Forelimb muscle (tissue), 1 donor: ENCODE data around the gene EFNA5. TPM values are rescaled to one million over a fixed set of nuclear protein-coding genes. Genes with fewer than 3 reads are reported as not detected.

Experiments
- DNase-seq: peaks from one replicate; pipeline ENCODE4 v3.0.0-alpha.2; 2013; ENCODE audit warnings: low read depth
- polyA plus RNA-seq: library from polyadenylated mRNA; unstranded; fragments of 120-200 nt; gene quantifications from one replicate; pipeline ENCODE4 v1.2.1, GENCODE V29; 2013; ENCODE audit not compliant: insufficient read length

The EFNA5 gene
- polyA plus RNA-seq, 1 donor, result 3.0 TPM

DNA sequence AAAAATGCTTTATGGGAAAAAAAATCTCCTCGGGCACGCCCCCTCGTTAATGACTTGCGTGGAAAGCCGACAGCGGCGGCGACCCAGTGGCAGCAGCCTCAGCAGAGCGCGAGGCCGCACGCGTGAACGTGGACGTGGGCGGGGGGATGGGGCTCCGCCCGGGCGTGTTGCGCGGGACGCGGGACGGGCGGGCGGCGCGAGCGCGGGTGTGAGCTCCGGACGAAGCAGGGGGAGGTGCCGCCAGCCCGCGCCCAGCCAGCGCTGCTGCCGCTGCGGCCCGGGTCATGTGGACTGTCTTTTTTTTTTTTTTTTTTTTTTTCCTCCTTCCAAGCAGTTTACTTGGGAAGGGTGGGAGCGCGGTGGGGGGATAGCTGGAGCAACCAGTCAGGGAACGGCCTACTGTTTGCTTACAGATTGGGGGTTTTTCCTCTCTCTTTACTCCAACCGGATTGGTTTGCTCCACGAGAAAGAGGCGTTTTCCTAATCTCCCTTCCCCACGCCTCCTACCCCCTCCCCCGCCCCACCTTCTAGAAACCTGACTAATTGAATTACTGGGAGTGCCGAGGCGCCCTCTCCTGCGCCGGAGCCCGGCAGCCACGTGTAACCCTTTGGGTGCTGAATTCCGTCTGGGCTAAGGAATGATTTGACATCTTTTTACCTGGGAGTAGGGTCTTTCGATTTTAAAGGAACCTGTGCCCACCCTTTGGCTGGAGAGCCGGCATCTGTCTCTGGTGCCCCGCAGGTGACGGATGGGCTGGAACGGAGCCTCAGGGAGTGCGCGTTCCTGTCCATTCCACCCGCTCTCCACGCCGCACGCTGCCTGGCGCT, 1.7 kb upstream of the EFNA5 start:
- peak; percentile 70 for DNase-seq

DNA sequence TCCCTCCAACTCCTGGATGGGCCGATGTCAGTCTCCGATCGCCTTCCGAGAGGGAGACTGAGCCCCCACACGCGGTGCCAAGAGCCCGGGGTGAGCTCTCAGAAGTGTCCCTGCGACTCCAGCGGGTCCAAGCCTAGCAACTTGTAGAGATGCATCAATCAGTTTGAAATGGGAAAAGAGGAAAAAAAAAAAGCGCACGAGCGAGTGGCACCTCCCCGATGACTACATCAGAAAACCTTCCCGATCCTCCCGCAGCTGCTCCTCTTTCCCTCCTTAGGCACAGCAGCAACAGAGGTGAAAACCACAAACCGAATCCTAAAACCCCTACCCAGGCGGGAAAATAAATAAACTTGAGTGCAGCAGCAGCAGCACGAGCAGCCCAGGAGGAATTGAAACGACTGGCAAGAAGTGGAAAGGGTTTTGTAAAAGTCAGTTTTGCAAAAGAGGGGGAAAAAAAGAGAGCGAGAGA, 1.0 kb upstream of the EFNA5 start:
- DNase-seq, result no peak

DNA sequence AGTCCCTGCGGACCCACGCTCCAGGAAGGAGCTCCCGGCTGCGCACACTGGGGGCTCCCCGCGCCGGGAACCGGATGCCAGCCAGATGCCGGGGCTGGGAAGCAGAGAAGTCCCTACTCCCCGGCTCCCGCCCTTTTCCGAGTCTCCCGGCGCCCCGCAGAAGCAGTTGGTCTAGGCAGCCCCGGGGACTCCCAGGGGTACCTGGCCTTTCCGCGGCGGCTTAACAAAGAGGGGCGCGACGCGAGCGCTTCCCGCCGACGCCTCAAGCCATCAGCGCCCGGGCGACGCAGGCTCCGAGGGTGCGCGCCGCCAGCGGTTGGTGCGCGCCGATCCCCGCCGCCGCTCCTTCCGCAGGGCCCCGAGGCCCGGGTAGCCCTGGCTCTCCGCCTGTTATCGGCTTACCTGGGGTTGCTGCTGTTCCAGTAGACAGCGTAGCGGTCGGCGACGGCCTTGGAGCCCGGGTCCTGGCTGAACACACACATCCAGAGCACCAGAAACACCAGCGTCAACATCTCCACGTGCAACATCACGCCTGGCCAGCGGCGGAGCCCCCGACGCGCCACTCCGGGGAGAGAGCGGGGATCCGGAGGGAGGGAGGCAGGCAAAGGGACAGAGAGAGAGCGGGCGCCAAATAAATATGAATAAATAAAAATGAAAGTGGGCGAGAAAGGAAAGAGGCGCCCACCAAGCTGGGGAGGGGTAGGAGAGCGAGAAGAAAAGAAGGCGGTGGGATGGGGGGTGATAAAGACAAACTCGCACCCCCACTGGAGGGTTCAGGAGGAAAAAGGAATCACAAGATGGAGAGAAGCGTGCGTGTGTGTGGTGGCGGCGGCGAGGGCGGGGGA, 428 bp downstream of the EFNA5 start:
- DNase-seq, result no peak

DNA sequence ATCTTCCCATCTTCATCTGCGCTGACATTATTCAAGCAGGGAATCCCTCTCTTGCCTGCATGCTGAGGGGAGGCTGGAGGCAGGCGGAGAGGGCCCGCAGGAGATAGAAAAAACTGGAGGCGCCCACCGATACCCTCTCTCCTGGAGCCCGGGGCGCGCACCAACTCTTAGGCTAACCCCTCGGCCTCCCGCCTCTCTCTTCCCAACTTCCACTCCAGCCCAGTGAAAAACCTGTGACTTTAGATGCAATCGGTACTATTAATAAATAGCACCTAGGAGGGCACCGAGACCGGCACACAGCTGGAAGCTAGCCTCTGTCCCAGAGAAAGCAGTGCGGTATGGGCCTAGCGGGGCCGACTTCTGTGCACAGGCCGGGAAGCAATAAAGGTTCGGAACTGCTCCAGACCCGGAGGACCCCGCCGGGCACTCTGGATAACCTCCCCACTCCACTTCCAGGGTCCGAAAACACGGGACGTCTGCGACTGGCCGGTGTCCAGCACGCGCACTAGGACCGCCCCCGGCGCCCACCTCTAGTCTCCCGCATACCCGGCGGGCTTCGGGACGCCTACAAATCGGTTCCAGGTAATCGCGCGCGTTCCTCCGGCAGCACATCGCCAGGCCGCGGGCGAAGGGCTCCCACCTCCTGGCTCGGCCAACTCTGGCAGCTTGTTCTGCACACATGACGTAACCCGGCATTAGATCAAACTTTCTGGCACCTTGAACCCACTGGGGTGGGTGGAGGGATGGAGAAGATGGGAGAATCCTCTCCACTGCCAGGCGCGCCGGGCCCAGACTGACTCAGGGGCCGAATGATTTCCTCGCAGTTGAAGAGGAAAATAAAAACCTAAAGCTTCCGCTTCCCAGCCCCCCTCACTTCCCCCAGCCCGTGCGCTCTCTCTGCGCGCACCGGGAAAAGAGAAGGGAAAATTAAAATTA, 1.4 kb downstream of the EFNA5 start:
- no peak for DNase-seq

DNA sequence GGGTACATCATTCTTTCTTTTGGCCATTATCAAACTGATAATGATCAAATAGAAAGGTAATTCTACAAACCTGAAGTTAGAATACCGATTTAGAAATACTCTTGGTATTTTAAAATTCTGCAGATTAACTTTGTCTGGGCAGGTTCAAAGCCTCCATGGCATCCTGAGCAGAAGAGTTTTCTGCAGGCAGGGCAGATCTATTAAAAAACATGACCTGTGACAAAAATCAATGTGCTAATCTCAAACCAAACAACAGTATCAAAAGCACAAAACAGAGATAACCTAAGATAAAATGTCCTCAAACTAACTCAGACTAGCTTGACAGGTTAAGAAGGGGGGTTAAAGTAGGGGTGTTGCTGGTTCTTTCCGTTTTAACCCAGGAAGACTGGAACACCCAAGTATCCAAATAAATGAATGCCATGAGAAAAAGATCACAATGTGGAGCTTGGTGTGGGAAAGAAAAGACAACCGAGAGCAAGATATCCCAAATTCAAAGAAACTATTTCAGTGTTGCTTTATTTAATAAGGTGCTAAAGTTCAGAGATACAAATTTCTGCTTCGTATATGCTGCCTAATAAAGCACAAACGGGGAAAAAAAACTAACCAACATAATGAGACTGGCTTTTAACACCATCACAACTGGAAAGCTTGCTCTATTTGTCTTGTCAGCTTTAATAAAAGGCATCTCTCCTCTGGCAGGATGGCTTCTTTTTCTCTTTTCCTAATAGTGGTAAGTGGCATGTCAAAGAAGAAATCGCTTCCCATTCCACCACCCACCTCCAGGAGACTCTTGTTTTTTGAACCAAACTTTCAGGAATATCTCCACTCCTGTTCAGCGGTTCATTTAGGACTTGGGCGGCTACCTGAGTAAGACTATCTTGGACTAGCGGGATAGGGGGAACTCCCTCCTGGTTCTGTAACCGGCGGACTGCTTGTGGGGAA, 2.3 kb downstream of the EFNA5 start:
- DNase-seq, result no peak

DNA sequence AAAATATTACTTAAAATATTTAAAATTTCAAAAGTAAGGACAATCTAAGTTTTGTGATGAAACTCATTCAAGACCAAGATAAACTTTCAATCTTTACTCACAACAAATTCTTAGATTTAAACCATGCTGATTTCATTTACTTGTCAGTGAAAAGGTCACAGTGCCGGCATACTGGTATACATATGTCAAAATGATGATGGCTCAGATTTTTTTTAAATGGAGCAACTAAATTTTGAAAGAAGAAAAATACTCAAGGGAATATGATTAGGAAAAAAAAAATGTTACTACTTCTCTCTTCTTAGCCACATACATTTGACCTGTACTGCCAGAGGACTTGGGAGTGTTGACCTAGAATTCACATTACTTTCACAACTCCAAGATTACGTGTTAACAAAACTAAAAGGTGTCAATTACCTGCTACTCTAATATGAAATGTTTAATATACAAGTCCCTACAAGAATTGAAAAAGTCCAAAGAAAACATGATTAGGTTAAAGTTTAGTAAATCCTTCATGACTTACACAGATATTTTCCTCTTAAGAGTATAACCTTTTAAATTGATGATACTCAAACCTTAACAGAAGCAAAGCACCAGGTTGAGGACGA, 4.6 kb downstream of the EFNA5 start:
- DNase-seq, result no peak

DNA sequence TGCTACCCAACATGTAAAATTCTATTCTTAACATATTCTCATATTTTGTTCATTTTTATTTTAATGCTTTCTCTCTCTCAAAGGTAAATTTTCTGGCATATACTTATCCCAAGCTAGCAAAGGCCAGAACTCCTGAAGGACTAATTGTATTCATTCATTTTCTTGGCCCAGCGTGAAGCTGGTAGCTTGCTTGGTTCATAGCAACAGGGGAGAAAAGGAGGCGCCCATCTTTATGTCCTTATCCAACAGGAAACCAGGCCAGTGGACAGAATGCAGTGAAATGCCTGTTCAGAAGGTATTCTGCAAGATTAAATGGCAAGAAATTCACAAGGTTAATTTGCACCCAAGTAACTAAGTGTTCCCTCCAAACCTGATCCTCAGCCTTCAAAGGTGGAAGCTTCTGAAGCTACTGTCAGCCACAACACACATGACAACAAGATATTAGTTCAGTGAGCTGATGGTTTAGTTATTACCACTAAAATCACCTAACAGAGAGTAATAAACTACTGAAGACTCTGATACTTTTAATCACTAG, 5.6 kb downstream of the EFNA5 start:
- DNase-seq, result no peak

DNA sequence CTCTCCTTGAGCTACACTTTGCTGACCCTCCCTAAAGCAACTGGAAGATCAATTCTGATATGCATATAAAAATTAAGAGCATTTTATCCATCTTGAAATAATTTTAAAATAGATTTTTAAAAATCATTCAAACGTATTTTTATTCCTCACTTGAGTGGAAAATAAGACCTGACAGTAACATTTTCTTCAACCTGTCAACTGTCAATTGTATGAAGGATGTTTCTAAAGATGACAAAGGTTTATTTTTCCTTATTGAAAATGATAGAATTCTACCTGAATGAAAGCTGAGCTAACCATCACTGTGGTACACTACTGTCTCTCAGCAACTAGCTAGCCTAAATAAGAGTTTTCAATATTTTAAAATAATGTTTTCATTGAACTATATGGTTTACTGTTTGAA, 7.0 kb downstream of the EFNA5 start:
- no peak for DNase-seq

DNA sequence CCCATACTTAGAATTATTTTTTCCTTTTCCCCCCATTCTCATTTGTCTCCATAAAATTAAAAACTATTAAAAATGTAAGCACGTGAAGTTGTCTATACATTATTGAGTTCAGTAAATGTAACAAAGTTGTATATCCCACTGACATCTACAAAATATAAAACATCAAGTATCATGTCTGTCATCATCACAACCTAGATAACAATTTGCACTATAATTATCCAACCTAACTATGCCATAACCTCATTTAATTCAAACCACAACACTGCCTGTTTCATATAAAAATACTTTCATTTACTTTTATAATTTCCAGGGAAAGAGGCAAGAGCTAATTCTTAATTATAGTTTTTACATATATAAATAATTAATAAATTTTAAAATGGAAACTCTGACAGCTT, 9.1 kb downstream of the EFNA5 start:
- DNase-seq, result no peak

DNA sequence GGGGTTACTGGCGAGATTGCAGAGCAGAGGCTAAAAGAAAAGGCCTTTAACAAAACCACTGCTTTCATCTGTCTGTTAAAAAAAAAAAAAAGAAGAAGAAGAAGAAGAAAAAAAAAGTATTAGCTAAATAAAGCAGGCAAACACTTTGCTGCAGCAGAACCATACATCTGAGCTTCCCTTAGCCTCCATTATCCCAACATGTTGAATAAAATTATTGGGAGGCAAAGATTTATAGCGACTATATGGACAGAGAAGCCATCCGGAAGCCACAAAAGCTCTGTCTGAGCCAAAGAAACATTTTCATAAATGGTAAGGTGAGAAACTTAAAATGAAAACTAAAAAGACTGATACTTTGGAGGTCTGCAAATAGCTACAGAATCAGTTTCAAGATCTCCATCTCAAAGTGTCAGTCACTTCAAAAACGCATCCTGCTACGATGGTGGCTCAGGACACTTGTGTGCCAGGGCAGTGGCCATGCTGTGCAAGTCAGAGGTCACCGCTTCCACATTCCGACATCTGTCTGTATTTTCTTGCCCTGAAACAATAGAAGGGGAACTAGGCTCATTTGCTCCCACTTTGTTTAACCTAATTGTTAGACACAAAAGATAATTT, 9.6 kb downstream of the EFNA5 start:
- DNase-seq, result no peak

DNA sequence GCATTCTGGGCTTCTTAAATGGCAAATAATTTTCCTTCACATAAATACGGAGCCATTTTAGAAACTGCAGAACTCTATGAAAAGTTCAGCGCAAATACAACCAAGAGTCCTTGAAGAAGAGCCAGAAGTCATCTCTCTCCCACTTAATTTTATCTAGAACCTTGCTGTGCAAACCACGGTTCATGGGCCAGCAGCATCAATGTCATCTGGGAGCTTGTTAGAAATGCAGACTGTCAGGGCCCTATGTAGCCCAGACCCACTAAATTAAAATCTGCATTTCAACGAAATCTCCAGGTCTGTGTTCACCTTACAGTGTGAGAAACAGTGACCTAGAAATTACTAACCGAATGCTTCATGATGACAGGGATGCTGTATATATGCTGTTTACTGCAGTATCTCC, 12.2 kb downstream of the EFNA5 start:
- DNase-seq, result no peak

DNA sequence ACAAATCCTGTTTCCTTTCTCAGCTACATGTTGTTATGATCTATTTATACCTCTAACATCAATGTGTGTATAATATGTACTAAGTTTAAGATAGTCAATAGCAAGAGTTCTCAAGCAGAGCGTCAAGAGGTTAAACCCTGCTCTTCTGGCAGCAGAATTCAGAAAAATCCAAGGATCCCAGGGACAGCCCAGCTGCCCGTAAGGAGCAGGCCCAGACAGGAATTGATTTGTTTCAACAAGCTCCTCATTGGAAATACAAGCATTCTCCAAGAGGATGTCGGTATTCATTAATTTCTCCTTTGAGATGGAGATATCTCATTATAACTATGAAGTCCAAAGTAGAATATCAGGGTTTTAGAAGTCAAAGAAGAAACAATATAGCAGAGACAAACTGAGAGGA, 14.9 kb downstream of the EFNA5 start:
- no peak for DNase-seq

DNA sequence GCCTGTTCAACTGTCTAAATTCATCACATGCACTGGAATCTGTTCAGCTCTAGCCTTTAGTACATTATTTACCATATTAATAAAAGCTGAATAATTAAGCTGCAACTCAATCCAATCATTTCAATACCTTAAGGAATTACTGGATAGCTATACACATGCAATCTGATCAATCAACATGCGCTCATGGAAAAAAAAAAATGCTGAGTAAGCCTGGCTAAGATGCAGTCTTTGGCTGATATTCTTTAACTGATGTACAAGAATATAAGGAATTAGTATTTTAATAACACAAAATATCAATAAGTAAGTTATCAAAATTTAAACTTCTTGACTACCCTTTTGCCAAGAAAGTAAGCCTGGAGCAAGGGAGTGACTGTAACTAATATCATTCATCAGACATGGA, 15.9 kb downstream of the EFNA5 start:
- no peak for DNase-seq

DNA sequence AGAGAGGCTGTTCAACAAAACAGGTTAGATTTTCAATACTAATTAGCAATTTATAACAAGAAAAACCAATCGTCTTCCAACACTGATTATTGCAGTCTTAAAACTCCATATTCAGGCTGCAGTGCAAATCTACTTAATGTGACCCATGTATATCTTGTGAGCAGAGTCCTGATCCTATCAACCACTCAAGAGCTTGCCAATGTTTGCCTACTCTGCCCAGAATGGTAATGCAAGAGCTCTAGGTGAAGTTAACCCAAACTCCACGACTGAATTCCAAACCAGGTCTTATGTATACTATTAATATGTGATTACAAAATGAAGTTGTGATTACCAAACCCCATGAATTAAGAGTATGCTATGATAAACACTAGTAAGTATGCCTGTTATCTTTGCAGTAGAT, 17.1 kb downstream of the EFNA5 start:
- DNase-seq, result no peak

DNA sequence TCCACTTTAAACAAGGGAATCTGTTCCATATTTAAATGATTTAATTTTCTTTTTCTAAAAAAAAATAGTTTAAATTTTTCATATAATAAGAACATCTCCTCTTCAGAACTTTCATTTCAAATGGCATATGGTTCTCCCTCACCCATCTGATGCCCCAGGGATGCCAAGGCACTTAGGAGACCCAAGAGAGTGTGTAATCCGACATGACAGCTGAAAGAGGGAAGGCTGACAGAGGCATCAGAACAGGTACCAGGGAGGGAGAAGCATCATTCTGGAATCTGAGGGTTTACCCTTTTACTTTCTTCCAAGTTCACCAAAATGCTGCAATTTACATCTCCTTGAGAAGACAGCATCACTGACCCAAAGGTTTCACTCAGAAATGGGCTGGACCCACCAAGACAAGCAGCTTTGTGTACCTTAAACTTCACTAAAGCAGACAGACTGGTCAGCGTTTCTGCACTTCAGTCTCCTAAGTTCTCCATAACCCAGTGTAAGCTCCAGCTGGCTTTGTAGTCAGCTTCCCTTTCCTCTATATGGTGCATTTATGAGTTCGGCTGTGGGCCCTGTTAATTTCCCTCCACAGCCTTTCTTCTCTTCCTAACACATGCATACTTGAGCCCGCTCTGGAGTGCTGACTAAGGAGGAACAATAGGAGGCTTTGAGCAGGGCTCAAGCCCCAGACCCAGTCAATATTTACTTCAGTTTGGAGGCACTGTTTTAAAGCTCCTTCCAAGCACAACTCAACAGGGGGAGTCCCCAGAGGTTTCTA, 17.7 kb downstream of the EFNA5 start:
- DNase-seq, result no peak

DNA sequence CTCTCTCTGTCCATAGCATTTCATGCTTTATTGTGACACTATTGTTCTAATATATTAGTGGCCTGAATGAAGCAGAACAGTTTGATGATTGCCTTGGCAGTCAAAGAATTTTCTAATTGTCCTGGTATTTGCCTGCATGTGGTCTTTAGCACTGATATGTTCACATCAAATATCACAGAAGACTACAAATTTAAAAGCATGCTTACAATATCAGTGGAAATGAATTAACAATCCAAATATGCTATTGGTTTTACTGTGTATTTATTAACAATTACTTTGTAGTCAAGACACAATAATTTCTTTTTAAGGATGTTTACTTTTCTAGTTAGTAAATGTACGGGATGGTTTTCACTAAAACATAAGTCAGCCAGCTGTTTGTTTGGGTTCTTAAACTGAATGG, 18.3 kb downstream of the EFNA5 start:
- DNase-seq, result no peak

DNA sequence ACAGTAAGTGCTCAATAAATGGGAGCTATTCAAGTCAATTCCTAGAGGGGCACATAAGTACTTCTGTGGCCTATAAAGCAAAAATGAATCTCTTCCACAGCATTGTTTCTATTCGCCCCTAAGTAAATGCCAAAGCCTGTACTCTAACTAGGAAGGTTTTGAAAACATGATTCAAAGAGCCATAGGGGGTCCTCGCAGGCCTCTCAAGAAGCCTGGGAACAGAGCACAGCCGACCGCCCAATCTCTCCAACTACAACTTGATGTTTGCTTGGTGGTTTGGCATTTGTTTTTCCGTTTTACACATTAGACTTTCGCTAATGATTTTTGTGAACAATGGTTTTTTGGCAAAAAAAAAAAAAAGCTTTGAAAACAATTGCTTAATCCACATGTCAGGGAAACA, 19.4 kb downstream of the EFNA5 start:
- no peak for DNase-seq

DNA sequence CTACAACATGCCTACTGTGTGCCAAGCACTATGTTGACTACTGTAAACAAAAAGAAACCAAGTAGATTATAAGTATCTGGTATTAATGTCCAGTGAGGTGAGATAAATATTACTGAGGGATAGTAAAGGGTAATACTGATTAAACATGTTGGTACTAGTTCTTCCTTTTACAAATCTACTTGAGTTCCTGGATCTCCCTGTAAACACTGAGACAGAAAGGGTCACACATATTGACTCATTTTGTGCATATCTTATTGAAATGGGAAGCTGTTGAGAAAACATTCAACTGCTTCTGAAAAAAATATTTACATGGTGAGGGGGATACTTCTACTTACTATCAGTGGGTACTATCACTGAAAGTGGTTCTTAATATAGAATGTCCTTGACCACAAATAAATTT, 24.3 kb downstream of the EFNA5 start:
- no peak for DNase-seq

DNA sequence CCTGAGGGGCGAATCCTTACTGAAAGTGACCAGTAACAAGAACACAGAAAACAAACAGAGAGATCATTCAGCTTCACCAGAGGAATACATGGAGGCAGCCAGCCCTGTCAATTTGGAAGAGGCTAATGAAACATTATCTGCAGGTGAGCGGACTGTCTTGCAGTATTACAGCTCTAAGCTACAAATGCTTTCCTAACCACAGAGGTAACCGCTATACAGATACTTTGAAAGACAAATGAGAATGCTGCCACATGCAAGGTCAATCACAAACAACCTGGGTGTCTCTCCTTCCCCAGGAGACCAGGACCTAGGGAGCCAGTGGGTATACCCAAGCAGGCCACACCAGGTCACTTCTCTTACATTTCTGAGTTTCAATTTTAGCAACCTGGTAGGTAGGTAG, 30.2 kb downstream of the EFNA5 start:
- DNase-seq, result no peak
